ENCODE data around the gene RAD50. TPM values are rescaled to one million over a fixed set of nuclear protein-coding genes. Genes with fewer than 3 reads are reported as not detected.

RAD50 gene
- total and polyA plus RNA-seq, 10 of the 15 experiments (the other 5 are each of a cell fraction or from before 2014, with no cell fraction given), result 12.8 to 68.6 (median 47.0) TPM

GRCh38 chr5:132655821-132656773 is 99.3 kb downstream of the RAD50 start (continued):
- TF ChIP-seq ZBTB4 (CRISPR knock-in tag; IDR thresholded peaks at IDR 0.05) (no peak), GATAD2B (conservative IDR thresholded peaks at IDR 0.05; ENCODE audit: low read depth) (peak; percentile 65), SIN3A (IDR thresholded peaks at IDR 0.05; ENCODE audit: low read depth, low read length) (no peak), NKRF (conservative IDR thresholded peaks at IDR 0.05) (no peak), JUND (IDR thresholded peaks at IDR 0.05; ENCODE audit: low read depth, low read length) (no peak), EP300 (IDR thresholded peaks at IDR 0.05; ENCODE audit: borderline replicate concordance in 1 of 2, control insufficient read depth in 1 of 2, low read depth in 2 of 2, low read length in 2 of 2) (peak in 1 of 2 experiments; percentile 18; a peak in 1 of 4 replicates), ATF7 (IDR thresholded peaks at IDR 0.05; ENCODE audit: low read depth) (no peak), SMARCA5 (IDR thresholded peaks at IDR 0.05) (no peak), WRNIP1 (IDR thresholded peaks at IDR 0.05; ENCODE audit: borderline replicate concordance, low read depth, low read length) (no peak), CBX5 (IDR thresholded peaks at IDR 0.05; ENCODE audit: low read depth) (no peak), PRDM15 (CRISPR knock-in tag; IDR thresholded peaks at IDR 0.05) (no peak), CTCF (IDR thresholded peaks at IDR 0.05 in 2 of 3, conservative IDR thresholded peaks at IDR 0.05 in 1 of 3; ENCODE audit: control insufficient read depth in 2 of 3, extremely low read depth in 1 of 3, insufficient read depth in 1 of 3, low read depth in 3 of 3, low read length in 3 of 3) (peak in 2 of 3 experiments; percentile 30 to 45; a peak in 2 of 6 replicates), HCFC1 (IDR thresholded peaks at IDR 0.05; ENCODE audit: low read length) (no peak), CEBPB (IDR thresholded peaks at IDR 0.05; ENCODE audit: borderline replicate concordance in 1 of 2, low read depth in 2 of 2, low read length in 2 of 2) (no peak)

All from GM12878 (cell line).